Measurements from ENCODE around the gene TMEM9.
"Not testable (repeated sequence)": the region's sequence is repeated elsewhere in the genome, so short reads cannot be mapped to it uniquely, and the experiment has no call there.

Gene TMEM9

DNA sequence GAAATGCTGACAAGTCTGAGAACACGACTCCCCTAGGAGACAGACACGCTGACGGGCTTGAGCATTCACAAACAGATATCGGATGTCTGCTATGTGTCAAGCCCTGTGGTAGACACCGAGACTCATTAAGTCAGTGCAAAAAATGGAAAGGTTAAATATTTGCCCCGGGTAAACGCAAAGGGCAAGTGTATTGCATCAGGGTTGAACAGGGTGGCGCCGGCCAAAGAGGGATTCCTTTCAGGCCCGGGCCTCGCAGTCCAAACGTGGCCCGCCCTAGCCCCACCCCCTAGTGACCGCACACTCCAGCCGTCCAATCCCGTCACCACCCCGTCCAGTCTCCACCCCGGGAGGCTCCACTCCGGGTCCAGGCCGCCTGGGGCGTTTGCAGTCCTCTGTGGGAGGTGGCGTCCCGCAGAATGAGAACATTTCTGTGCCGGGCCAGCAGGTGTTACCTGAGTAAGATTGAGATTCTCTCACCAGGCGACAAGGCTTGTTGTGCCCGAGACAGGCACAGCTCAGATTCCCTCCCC, 16.3 kb upstream of the TMEM9 start:
- peak overlapping the region; percentile 66 for H3K4me3 ChIP-seq (ENCODE audit: low read depth, low read length)
- TF ChIP-seq, protein P1, sequence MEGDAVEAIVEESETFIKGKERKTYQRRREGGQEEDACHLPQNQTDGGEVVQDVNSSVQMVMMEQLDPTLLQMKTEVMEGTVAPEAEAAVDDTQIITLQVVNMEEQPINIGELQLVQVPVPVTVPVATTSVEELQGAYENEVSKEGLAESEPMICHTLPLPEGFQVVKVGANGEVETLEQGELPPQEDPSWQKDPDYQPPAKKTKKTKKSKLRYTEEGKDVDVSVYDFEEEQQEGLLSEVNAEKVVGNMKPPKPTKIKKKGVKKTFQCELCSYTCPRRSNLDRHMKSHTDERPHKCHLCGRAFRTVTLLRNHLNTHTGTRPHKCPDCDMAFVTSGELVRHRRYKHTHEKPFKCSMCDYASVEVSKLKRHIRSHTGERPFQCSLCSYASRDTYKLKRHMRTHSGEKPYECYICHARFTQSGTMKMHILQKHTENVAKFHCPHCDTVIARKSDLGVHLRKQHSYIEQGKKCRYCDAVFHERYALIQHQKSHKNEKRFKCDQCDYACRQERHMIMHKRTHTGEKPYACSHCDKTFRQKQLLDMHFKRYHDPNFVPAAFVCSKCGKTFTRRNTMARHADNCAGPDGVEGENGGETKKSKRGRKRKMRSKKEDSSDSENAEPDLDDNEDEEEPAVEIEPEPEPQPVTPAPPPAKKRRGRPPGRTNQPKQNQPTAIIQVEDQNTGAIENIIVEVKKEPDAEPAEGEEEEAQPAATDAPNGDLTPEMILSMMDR (IDR thresholded peaks at IDR 0.05; ENCODE audit: insufficient read depth, low read depth, low read length, missing control alignments) = no peak

DNA sequence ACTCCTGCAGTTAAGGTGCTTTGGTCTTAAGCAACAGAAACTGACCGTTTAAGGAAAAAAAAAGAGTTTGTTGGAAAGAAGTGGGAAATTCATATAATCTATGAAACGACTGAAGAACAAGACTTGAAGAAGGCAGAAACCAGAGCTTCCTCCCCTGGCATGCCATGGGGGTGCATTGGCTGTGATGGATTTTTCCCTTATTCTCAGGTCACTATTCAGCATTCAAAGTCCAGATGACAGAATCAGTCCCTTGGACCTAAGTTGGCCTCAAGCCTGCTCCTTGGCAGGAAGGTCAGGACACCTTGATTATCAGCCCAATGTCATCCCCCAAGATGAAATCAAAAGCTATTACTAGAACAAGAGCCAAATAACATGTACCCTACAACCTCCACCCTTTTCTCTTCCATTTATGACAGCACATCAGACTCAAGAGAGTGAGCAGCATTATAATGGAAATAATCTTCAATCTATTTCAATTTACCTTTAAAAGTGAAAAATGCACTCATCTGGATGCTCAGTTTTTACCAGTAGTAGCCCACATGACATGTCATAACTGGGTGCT, 15.8 kb upstream of the TMEM9 start:
- TF ChIP-seq, protein P1 (IDR thresholded peaks at IDR 0.05; ENCODE audit: insufficient read depth, low read depth, low read length, missing control alignments) = no peak
- DNase-seq (ENCODE audit: low read depth) = no peak
- no peak overlapping the region for H3K4me3 ChIP-seq (ENCODE audit: low read depth, low read length)

More for the DNA sequence above, 16.3 kb upstream of the TMEM9 start:
- peak; percentile 88 for DNase-seq (ENCODE audit: low read depth)

GRCh38 chr1:201169203-201169602, 14.9 kb upstream of the TMEM9 start:
- DNase-seq (ENCODE audit: low read depth) = no peak
- TF ChIP-seq, protein P1 (IDR thresholded peaks at IDR 0.05; ENCODE audit: insufficient read depth, low read depth, low read length, missing control alignments) = no peak
- H3K4me3 ChIP-seq (ENCODE audit: low read depth, low read length) = no peak overlapping the region

- no peak overlapping the region for H3K4me3 ChIP-seq (ENCODE audit: low read depth, low read length)
- TF ChIP-seq, protein P1 (IDR thresholded peaks at IDR 0.05; ENCODE audit: insufficient read depth, low read depth, low read length, missing control alignments) = no peak
- DNase-seq (ENCODE audit: low read depth) = no peak
These were observed 13.0 kb upstream of the TMEM9 start for GRCh38 chr1:201167041-201167991.

- DNase-seq (ENCODE audit: low read depth) = no peak
- no peak overlapping the region for H3K4me3 ChIP-seq (ENCODE audit: low read depth, low read length)
- TF ChIP-seq, protein P1 (IDR thresholded peaks at IDR 0.05; ENCODE audit: insufficient read depth, low read depth, low read length, missing control alignments) = no peak
These were observed 10.4 kb upstream of the TMEM9 start for GRCh38 chr1:201164645-201165044.

DNA sequence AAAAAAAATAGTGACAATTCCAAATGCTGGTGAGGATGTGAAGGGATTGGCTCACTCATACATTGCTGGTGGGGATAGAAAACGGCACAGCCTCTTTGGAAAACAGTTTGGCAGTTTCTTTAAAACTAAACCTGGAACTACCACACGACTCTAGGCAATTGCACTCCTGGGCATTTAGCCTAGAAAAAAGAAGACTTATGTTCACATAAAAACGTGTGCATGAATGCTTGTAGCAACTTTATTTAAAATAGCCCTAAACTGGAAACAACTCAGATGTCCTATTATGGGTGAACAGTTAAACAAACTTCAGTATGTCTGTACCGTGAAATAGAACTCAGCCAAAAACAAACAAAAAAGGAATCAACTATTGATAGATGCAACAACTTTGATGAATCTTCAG, 9.4 kb upstream of the TMEM9 start:
- TF ChIP-seq, protein P1 (IDR thresholded peaks at IDR 0.05; ENCODE audit: insufficient read depth, low read depth, low read length, missing control alignments) = no peak
- no peak overlapping the region for H3K4me3 ChIP-seq (ENCODE audit: low read depth, low read length)

DNA sequence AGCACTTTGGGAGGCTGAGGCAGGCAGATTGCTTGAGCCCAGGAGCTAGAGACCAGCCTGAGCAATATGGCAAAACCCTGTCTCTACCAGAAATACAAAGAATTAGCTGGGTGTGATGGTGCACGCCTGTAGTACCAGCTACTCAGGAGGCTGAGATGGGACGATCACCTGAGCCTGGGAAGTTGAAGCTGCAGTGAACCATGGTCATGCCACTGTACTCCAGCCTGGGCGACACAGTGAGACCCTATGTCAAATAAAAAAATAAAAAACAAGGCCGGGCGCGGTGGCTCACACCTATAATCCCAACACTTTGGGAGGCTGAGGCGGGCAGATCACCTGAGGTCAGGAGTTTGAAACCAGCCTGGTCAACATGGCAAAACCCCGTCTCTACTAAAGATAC, 8.8 kb upstream of the TMEM9 start:
- not testable (repeated sequence) for H3K4me3 ChIP-seq (ENCODE audit: low read depth, low read length); DNase-seq (ENCODE audit: low read depth)

More for the DNA sequence above, 9.4 kb upstream of the TMEM9 start:
- no peak for DNase-seq (ENCODE audit: low read depth)

Data from GM12865 (cell line).